ENCODE measurements around the gene MAP3K7.
"Not testable (repeated sequence)": the region's sequence is repeated elsewhere in the genome, so short reads cannot be mapped to it uniquely, and the experiment has no call there.

Gene MAP3K7

GRCh38 chr6:90578894-90579549 is 7.8 kb downstream of the MAP3K7 start:
- no peak for TF ChIP-seq CTCF (IDR thresholded peaks at IDR 0.05; ENCODE audit: insufficient read depth, missing control alignments)
- FAIRE-seq: peak; percentile 35
- no peak for DNase-seq (ENCODE audit: insufficient read length, low spot score)

GRCh38 chr6:90575267-90575666 is 11.6 kb downstream of the MAP3K7 start:
- no peak for TF ChIP-seq CTCF (IDR thresholded peaks at IDR 0.05; ENCODE audit: insufficient read depth, missing control alignments)
- FAIRE-seq: no peak
- no peak for DNase-seq (ENCODE audit: insufficient read length, low spot score)

GRCh38 chr6:90574610-90575009 is 12.3 kb downstream of the MAP3K7 start:
- DNase-seq (ENCODE audit: insufficient read length, low spot score) (no peak), FAIRE-seq (peak; percentile 60)
- peak; percentile 21 for TF ChIP-seq CTCF (IDR thresholded peaks at IDR 0.05; ENCODE audit: insufficient read depth, missing control alignments)

GRCh38 chr6:90573624-90574023 is 13.2 kb downstream of the MAP3K7 start:
- no peak for TF ChIP-seq CTCF (IDR thresholded peaks at IDR 0.05; ENCODE audit: insufficient read depth, missing control alignments)
- DNase-seq (ENCODE audit: insufficient read length, low spot score) (no peak), FAIRE-seq (no peak)

- DNase-seq (ENCODE audit: insufficient read length, low spot score) (no peak), FAIRE-seq (no peak)
- TF ChIP-seq CTCF (IDR thresholded peaks at IDR 0.05; ENCODE audit: insufficient read depth, missing control alignments): no peak
These were observed 14.0 kb downstream of the MAP3K7 start for GRCh38 chr6:90572856-90573255.

- no peak for TF ChIP-seq CTCF (IDR thresholded peaks at IDR 0.05; ENCODE audit: insufficient read depth, missing control alignments)
- DNase-seq (ENCODE audit: insufficient read length, low spot score) (no peak), FAIRE-seq (no peak)
These were observed 17.6 kb downstream of the MAP3K7 start for GRCh38 chr6:90569223-90569622.

GRCh38 chr6:90567682-90568081 is 19.2 kb downstream of the MAP3K7 start:
- FAIRE-seq; DNase-seq (ENCODE audit: insufficient read length, low spot score): not testable (repeated sequence)

- FAIRE-seq; DNase-seq (ENCODE audit: insufficient read length, low spot score): not testable (repeated sequence)
These were observed 24.5 kb downstream of the MAP3K7 start for GRCh38 chr6:90562341-90562740.
